HG02588 (cell line): ENCODE measurements around the gene ACAD10.
"Not testable (repeated sequence)": the region's sequence is repeated elsewhere in the genome, so short reads cannot be mapped to it uniquely, and the experiment has no call there.

ENCODE experiments used
- ATAC-seq: cut with Tn5 transposase; IDR thresholded peaks from one replicate; pipeline ENCODE4 v1.9.1; 2021; ENCODE audit warnings: mild to moderate bottlenecking, moderate library complexity; ENCODE audit not compliant: unreplicated experiment

The ACAD10 gene

DNA sequence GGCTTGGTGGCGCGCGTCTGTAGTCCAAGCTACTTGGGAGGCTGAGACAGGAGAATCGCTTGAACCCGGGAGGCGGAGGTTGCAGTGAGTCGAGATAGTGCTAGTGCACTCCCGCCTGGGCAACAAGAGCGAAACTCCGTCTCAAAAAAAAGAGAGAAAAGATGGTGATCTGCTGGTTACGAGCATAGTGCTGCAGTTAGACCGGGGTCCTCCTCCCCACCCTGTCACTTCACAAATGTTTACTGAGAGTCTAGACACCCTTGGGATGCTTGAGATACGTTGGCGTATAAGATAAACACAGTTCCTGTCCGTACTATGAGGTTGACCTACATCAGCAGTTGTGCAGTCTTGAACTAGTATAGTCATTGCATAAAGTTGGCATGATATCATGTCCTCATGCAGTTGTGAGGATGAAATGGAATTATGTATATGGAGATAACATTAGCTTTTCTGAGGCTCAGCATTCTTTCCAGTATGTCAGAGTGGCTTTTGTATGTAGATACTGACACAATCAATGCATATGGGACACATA is 787 bp downstream of the ACAD10 start:
- no peak for ATAC-seq

DNA sequence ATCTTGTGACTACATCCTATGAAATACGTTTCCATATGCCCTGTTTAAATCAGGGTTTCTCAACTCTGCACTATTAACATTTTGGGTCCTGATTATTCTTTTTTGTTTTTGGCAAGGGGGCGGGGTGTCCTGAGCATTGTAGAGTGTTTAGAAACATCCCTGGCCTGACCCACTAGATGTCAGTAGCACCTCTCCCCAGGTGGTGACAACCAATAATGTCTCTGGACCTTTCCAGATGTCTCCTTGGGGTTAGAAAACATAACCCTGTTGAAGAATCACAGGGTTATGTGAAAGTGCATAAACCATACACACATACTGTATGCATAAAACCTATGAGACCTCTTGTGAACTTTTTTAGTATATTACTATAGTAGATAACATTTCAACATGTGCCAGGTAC is 1.4 kb downstream of the ACAD10 start:
- no peak for ATAC-seq

DNA sequence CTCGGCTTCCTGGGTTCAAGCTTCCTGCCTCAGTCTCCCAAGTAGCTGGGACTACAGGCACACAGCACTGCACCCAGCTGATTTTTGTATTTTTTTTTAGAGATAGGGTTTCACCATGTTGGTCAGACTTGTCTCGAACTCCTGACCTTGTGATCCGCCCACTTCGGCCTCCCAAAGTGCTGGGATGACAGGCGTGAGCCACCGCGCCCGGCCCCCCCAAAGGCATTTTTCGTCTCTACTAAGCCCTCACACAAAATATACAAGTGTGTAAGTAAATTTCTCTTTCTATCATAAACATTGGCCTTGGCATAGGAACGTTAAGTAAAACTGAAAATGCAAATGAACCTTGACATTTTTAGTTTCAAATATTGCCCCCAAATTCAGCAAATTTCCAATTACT is 2.1 kb downstream of the ACAD10 start:
- ATAC-seq: no peak

DNA sequence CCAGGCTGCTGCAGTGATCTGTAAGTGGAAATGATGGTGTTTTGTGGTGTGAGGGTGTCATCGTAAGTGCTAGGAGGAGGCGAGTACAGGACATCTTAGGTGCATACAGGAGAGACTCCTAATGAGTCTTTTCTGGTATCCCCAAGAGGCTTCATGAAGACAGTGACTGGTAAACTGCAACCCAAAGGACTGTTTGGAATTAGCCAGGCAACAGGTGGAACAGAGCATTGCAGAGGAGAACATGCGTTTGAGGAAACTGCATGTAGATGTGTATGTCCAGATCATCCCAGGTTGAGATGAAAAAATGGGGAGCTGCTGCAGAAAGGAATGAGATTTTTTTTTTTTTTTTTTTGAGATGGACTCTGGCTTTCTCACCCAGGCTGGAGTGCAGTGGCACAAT is 5.4 kb downstream of the ACAD10 start:
- ATAC-seq: no peak

DNA sequence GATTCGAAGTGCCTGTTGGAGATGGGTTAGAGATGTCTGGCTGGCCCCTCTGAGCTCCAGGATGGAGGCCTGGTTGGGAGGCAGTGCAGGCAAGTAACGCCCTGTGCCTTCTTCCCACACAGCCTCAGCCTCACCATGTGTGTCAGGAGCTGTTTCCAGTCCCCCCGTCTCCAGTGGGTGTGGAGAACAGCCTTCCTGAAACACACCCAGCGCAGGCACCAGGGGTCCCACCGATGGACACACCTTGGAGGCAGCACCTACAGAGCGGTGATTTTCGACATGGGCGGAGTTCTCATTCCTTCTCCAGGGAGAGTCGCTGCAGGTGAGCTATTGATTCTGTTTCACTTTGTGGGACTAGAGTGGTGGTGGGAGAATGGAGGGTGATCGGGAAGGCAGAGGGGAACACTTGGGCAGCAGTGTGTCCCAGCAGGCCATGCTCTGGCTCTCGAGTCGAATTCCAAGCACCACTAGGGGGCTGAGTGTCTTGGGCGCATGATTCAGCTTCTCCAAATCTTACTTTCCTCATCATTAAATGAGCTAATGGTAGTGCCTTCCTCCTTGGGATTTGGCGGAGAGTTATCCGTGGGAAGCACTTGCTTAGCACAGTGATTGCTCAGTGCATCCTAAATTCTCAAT is 6.8 kb downstream of the ACAD10 start:
- ATAC-seq: no peak

DNA sequence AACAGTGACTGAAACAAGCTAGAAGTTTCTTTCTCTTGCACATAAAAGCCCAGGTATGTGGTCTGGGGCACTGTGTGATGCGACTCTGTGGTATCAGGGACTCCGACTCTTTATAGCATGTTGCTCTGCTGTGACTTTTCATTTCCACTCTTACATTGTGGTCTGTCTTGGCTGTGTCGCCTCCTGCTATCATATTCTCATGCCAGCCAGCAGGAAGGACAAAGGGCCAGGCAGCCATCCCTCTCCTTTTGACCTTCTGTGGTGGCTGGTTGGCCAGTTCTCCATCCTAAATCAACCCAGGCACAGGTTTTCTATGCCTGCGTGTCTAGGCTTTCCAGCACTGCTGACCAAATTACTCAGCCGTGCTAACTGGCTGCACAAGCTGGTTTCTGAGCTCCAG is 8.0 kb downstream of the ACAD10 start:
- ATAC-seq: no peak

DNA sequence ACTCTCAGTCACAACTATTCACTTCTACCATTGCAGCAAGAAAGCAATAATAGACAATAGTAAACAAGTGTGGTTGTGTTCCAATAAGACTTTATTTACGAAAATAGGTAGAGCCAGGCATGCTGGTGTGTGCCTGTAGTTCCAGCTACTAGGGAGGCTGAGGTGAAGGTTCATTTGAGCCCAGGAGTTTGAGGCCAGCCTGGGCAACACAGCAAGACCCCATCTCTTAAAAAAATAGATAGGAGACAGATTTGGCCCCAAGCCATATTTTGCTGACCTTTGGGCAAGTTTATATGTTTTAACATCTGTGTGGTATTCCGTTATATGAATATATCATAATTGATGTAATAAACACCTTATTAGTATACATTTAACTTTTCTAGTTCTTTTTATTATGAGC is 14.1 kb downstream of the ACAD10 start:
- no peak for ATAC-seq

DNA sequence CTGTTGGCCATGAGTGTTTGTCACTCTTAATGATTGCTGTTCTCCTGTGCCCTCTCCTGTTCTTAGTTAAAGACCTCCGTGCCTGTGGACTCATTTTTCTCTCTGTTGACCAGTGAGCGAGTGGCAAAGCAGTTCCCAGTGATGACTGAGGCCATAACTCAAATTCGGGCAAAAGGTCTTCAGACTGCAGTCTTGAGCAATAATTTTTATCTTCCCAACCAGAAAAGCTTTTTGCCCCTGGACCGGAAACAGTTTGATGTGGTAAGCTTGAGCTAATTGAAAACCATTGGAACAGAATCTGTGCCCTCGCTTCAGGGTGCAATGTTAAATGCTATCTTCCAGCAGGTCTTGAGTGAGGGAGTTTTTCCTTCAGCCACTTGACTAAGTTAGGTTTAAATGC is 19.8 kb downstream of the ACAD10 start:
- ATAC-seq: no peak

DNA sequence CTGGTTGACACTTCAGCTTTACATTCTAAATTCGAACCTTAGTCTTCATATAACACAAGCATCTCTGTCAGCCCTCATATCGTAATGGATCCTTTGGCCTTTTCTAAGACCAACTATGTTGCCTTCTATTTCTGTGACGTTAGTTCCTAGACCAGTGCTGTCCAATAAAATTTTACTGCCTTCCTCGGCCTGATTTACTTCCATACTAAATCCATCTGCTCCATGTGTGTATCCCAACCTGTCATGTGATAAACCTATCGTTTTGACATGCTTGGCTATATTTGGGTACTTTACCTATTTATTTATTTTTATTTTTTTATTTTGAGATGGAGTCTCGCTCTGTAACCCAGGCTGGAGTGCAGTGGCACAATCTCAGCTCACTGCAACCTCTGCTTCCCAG is 20.3 kb downstream of the ACAD10 start:
- no peak for ATAC-seq

DNA sequence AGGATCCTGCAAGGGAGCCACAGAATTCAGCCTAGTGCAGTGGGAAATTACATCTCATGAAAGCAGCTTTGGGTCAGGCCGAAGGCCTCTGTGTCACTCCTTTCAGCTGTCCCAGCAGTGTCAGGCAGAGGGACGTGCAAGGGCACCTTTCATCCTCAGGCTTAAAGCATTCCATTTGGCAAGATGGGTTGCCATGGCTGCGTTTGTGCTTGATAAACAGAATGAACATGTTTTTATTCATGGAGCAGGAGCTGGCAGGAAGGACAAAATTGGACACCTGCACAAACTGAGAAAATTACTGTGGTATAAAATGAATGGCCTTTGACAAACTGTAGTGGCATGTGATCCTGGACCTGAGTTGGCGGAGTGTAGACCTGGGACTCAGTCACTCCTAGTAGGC is 29.4 kb downstream of the ACAD10 start:
- ATAC-seq: no peak

DNA sequence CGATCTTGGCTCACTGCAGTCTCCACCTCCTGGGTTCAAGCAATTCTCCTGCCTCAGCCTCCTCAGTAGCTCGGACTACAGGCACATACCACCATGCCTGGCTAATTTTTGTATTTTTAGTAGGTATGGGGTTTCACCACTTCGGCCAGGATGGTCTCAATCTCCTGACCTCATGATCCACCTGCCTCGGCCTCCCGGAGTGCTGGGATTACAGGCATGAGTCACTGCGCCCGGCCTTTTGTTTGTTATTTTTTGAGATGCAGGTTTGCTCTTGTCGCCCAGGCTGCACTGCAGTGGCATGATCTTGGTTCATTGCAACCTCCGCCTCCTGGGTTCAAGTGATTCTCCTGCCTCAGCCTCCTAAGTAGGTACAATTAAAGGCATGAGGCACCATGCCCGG is 33.5 kb downstream of the ACAD10 start:
- not testable (repeated sequence) for ATAC-seq

DNA sequence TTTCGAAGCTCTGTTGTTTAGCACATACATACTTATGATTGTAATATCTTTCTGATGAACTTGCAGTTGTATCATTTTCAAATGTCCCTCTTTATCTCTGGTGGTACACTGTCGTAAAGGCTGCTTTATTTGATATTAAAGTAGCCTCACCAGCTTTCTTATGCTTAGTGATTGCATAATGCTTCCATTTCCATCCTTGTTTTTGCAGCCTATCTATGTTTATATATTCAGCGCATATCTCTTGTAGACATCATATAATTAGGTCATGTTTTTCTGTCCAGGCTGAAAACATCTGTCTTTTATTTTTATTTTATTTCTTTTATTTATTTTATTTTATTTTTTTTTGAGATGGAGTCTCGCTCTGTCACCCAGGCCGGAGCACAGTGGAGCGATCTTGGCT is 34.6 kb downstream of the ACAD10 start:
- ATAC-seq: no peak

DNA sequence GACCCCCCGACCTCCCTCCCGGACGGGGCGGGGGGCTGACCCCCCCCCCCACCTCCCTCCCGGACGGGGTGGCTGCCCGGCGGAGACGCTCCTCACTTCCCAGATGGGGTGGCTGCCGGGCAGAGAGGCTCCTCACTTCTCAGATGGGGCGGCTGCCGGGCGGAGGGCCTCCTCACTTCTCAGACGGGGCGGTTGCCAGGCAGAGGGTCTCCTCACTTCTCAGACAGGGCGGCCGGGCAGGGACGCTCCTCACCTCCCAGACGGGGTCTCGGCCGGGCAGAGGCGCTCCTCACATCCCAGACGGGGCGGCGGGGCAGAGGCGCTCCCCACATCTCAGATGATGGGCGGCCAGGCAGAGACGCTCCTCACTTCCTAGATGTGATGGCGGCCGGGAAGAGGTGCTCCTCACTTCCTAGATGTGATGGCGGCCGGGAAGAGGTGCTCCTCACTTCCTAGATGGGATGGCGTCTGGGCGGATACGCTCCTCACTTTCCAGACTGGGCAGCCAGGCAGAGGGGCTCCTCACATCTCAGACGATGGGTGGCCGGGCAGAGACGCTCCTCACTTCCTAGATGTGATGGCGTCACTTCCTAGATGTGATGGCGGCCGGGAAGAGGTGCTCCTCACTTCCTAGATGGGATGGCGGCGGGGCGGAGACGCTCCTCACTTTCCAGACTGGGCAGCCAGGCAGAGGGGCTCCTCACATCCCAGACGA is 38.0 kb downstream of the ACAD10 start:
- not testable (repeated sequence) for ATAC-seq

DNA sequence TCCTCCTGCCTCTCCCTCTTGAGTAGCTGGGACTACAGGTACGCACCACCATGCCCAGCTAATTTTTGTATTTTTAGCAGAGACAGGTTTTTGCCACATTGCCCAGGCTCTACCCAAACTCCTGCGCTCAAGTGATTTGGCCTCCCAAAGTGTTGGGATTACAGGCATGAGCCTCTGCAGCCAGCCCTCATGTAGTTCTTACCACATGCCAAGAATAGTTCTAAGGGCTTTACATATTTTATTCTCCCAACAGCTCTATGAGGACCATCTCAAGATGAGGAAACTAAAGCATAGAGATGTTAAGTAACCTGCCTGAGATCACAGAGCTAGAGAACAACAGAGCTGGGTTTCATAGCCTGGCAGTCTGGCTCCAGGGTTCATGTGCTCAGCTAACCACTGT is 42.9 kb downstream of the ACAD10 start:
- ATAC-seq: no peak

DNA sequence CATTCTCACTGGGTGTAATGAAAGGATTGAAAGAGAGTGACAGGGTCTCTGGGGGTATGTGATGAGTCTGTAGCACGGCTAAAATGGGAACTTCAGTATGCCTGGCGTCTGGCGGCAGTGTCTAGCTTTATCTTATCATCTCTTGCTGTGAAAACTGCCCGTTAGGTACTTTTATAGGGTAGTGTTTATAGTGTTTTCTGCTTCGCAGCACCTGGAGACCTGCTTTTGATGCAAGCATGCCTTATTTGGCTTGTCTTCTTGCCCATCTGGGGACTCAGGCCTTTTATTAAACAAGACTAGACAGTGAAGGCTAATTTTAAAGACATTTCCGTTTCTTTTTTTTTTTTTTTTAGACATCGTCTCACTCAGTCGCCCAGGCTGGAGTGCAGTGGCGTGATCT is 44.6 kb downstream of the ACAD10 start:
- ATAC-seq: no peak

DNA sequence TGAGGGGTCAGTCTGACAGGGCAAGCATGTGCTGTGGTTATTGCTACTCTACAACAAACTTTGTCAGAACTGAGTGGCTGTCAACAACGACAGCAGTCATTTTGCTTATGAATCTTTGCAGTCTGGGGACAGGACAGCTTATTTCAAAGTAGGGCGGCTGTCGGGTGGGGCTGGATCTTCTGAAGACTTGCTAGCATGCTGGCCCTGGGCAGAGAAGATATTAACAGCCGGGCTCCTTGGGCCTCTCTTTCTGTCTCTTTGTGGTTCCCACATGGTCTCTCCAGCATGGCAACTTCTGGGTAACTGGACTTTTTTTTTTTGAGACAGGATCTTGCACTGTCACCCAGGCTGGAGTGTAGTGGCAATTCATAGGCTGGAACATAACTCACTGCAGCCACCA is 46.9 kb downstream of the ACAD10 start:
- ATAC-seq: no peak

DNA sequence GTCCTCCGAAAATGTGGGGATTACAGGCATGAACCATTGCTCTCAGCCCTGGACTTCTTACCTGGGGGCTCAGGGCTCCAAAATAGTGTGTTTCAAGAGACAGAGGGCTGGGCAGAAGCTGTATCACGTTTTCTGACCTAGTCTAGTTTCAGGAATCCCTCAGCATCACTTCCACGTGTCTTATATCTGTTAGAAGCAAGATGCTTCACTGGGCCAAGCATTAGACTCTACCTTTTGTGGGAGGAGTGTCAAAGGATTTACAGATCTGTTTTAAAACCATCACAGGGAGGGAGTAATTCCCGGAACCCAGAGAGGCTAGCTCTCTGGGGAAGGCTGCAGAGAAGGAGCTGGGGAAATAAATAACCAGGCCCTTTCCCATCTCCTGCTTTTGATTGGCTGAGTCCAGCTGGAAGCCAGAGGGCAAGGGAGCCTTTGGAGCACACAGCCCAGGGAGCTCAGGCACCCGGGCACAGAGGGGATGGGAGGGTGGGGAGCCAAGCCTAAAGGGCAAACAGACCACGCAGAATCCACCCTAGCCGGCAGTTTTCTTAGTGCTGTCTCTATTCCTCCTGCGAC is 47.6 kb downstream of the ACAD10 start:
- ATAC-seq: no peak

DNA sequence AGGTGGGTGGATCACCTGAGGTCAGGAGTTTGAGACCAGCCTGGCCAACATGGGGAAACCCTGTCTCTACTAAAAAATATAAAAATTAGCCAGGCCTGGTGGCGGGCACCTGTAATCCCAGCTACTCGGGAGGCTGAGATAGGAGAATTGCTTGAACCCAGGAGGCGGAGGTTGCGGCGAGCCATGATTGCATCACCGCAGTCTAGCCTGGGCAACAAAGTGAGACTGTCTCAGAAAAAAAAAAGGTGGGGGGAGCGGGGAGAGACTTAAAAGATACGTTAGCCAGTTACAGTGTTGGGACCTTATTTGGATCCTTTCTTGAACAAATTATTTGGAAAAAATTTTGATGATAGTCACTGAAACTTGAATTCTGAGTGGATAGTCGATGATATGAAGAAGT is 53.7 kb downstream of the ACAD10 start:
- not testable (repeated sequence) for ATAC-seq

DNA sequence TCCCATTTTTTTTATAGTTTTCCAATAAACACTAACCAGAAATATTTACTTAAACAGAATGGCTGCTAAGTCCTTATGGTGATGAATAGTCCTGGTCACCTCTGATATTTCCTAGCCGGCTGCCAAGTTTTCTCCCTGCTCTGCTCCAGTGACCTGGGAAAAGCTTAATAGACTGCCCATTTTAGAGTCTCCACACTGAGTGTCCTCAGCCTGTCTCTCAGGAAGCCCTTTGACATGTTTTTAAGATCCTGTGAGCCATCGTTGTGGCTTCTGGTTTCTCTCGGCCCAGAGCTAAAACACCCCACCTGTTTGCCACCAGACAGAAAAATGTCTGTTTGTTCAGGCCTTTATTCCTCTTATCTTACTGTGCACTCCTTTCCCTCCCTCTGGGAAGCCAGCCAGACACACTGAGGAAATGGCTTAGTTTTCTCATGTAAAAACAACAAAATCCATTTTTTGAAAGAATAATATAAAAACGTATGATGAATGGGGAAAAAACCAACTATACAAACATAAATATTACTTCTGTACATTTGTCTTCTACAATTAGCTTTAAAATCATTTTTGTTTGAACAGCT is 55.5 kb downstream of the ACAD10 start:
- no peak for ATAC-seq

DNA sequence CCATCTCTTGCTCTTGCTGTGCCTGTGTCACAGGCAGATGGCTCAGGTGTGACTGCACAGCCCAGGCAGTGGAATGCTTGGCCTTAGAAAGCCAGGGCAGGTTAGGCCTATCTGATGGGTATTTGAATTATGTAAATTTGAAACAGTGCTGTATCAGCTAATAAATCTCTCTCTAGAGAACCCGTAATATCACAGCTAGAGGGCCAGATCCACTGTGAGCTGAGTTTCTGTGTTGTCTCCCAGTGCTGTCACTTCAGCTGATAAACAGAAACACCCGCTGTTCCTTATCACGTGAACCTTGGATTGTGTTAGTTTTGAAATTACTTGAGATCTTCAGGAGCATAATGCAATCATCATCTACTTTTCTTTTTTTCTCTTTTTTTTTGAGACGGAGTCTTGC is 59.4 kb downstream of the ACAD10 start:
- ATAC-seq: no peak

DNA sequence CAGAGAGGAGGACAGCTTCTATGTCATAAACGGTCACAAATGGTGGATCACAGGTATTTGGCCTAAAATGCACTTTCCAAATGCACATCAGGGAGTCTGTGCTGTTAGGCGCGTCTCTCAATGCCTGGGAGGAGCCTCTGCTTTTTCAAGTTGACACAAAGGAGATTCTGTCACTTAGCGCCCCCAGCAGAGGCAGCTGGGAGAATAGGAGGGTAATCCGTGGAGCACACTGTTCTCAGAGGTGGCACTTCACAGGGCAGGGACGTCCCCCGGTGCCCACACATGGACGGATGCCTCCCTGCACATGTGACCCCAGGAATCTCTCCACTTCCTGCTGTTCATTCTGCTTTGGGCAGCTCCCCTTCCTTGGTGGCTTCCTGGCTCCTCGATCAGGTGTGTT is 61.5 kb downstream of the ACAD10 start:
- no peak for ATAC-seq

DNA sequence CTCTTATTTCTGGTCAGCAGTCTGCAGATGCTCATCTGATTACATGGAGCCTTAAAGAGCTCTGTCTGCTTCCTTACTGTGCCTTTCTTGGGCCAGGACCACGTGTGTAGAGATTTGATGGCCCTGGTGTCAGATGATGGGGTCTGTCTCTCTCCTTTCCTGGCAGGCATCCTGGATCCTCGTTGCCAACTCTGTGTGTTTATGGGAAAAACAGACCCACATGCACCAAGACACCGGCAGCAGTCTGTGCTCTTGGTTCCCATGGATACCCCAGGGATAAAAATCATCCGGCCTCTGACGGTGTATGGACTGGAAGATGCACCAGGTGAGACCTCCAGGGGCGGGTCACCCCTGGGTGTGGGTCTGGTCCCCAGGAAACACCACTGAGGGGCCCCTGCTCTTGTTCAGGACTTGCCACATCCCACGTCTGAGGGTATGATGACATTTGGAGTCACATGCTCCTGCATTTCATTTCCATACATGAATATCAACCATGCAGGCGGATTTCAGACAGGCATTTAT is 62.4 kb downstream of the ACAD10 start:
- ATAC-seq: no peak
